HepG2 (cell line): ENCODE measurements around the gene PPM1H. TPM values are rescaled to one million over a fixed set of nuclear protein-coding genes. Genes with fewer than 3 reads are reported as not detected.

Source experiments
- ATAC-seq: fragments of 200-7000 bp; cut with Tn5 transposase; 3 replicates; pipeline ENCODE4 v1.9.1; 2020; ENCODE audit warnings: mild to moderate bottlenecking, moderate library complexity
- BruUV-seq: library from RNA; stranded (reverse); fragments of 400-500 nt; replicated peaks from 2 replicates; lab custom pipeline; 2021; lab: Mats Ljungman, UMichigan
- CTCF ChIA-PET: fragments of 300-600 bp; formaldehyde crosslinking; extraction: SDS; loops from one replicate; lab custom pipeline; 2021; ENCODE audit warnings: low total read pairs, inconsistent platforms, low intra/inter-chr PET ratio; lab: Yijun Ruan, JAX
- POLR2A ChIA-PET: fragments of 350-600 bp; sonication (Branson Sonifier 250); formaldehyde crosslinking; loops from one replicate; lab custom pipeline; 2020; ENCODE audit warnings: antibody characterized with exemption, inconsistent platforms; lab: Yijun Ruan, JAX
- DNase-seq: peaks from one replicate; pipeline ENCODE4 v3.0.0-alpha.2; 2015; ENCODE audit warnings: low spot score
- FAIRE-seq: peaks from 3 replicates; lab custom pipeline; 2011; peaks lifted over from hg19 to GRCh38; lab: Jason Lieb, UNC
- H2AFZ ChIP-seq: one replicate; pipeline ENCODE4 v1.6.1; 2011; ENCODE audit warnings: low read length, inconsistent platforms
- H3K27ac ChIP-seq: fragments of 300-600 bp; 3 replicates; pipeline ENCODE4 v1.8.0; 2011; ENCODE audit warnings: mixed run types, mild to moderate bottlenecking, mixed read lengths, low read length, inconsistent platforms; ENCODE audit not compliant: insufficient read depth; ENCODE audit errors: extremely low read length
- H3K27me3 ChIP-seq, 2 experiments: fragments of 200-600 bp in 1 of 2; 2 replicates in 1 of 2; 3 replicates in 1 of 2; pipeline versions ENCODE4 v1.6.0 to v1.8.0; 2011; ENCODE audit warnings: low read length in 2 of 2, mild to moderate bottlenecking in 2 of 2, moderate library complexity in 2 of 2, inconsistent platforms in 1 of 2; ENCODE audit not compliant: insufficient read depth in 2 of 2, control insufficient read depth in 1 of 2
- H3K36me3 ChIP-seq, 2 experiments: fragments of 200-600 bp in 1 of 2; replicated peaks in 1 of 2; 2 replicates in 1 of 2; 3 replicates in 1 of 2; pipeline versions ENCODE4 v1.5.1 to v1.8.0; 2011; ENCODE audit warnings: low read length in 2 of 2, inconsistent platforms in 1 of 2; ENCODE audit not compliant: insufficient read depth in 2 of 2, control insufficient read depth in 1 of 2
- H3K4me1 ChIP-seq: 2 replicates; pipeline ENCODE4 v1.5.1; 2012; ENCODE audit warnings: low read length, inconsistent platforms; ENCODE audit not compliant: insufficient read depth
- H3K4me2 ChIP-seq: 2 replicates; pipeline ENCODE4 v1.6.0; 2011; ENCODE audit warnings: low read depth, low read length, inconsistent platforms
- H3K4me3 ChIP-seq, 3 experiments: fragments of 200-600 bp in 1 of 3; sonication (generic), shearing (Covaris generic) in 1 of 3; replicated peaks in 1 of 3; 2 replicates each; pipeline ENCODE4 v1.5.1; 2011 to 2016; ENCODE audit warnings: low read length in 3 of 3, inconsistent platforms in 2 of 3, low read depth in 2 of 3, mild to moderate bottlenecking in 2 of 3, control low read depth in 1 of 3, mixed read lengths in 1 of 3; ENCODE audit not compliant: insufficient read depth in 1 of 3
- H3K79me2 ChIP-seq: one replicate; pipeline ENCODE4 v1.6.1; 2011; ENCODE audit warnings: low read length, inconsistent platforms; ENCODE audit not compliant: insufficient read depth
- H3K9ac ChIP-seq: 2 replicates; pipeline ENCODE4 v1.6.0; 2011; ENCODE audit warnings: mild to moderate bottlenecking, low read depth, low read length, inconsistent platforms; ENCODE audit not compliant: insufficient read depth
- H3K9me3 ChIP-seq: 2 replicates; pipeline ENCODE4 v1.5.1; 2012; ENCODE audit warnings: mild to moderate bottlenecking, low read length
- H4K20me1 ChIP-seq: 2 replicates; pipeline ENCODE4 v1.6.0; 2011; ENCODE audit warnings: inconsistent platforms, mild to moderate bottlenecking, low read length, moderate library complexity; ENCODE audit not compliant: insufficient read depth
- EHMT2 ChIP-seq: fragments of 200-600 bp; sonication (generic); IDR thresholded peaks from 2 replicates; pipeline ENCODE4 v1.7.0; 2017; ENCODE audit warnings: antibody characterized with exemption, low read depth, low read length, borderline replicate concordance
- HMG20A ChIP-seq: IDR thresholded peaks from 2 replicates; pipeline ENCODE4 v1.6.1; 2016; ENCODE audit warnings: borderline replicate concordance
- NFIC ChIP-seq: IDR thresholded peaks from 2 replicates; pipeline ENCODE4 v1.6.1; 2012; ENCODE audit warnings: mild to moderate bottlenecking, low read length, inconsistent platforms
- ZNF543 ChIP-seq: sonication (generic); formaldehyde crosslinking; IDR thresholded peaks from 2 replicates; pipeline ENCODE4 v1.4.0; 2020; ENCODE audit warnings: mild to moderate bottlenecking, missing genetic modification reagents
- ZNF616 ChIP-seq: sonication (generic); formaldehyde crosslinking; IDR thresholded peaks from 2 replicates; pipeline ENCODE4 v1.5.0; 2020; ENCODE audit warnings: low read depth, mild to moderate bottlenecking, missing genetic modification reagents
- WGBS: methylation state at CpG from one replicate; pipeline ENCODE4 v1.1.6; 2017; ENCODE audit warnings: low lambda C conversion rate; 5-methylcytosine and 5-hydroxymethylcytosine counted together
- in situ Hi-C: cut with HindIII; loops from 2 replicates; pipeline ENCODE4 v1.10.0; 2017; ENCODE audit warnings: low pct_unique_long_range_greater_than_20kb; ENCODE audit not compliant: extremely low pct_ligation_motif_present
- intact Hi-C: fragments of 100-400 bp; cut with micrococcal nuclease; formaldehyde crosslinking; loops from one replicate; pipeline ENCODE4 v1.10.0; 2022; ENCODE audit not compliant: unreplicated experiment
- polyA plus RNA-seq, 8 experiments: library from polyadenylated mRNA; depleted of rRNA in 3 of 8; stranded (reverse) in 7 of 8; unstranded in 1 of 8; fragments of >200 nt; fragmentation: Illumina TruSeq in 4 of 8; extraction: Trizol in 4 of 8; gene quantifications; 2 replicates each; pipeline versions ENCODE4 v1.2.1 to v1.2.3, GENCODE V29; 2011 to 2016; ENCODE audit warnings: low read depth in 4 of 8, missing spikeins in 1 of 8, mixed read lengths in 1 of 8; ENCODE audit not compliant: insufficient read depth in 1 of 8
- total RNA-seq, 5 experiments: library from RNA; depleted of rRNA; stranded (reverse); fragments of >200 nt; fragmentation: Illumina TruSeq; extraction: Trizol; gene quantifications; 2 replicates each; pipeline ENCODE4 v1.2.3, GENCODE V29; 2016; ENCODE audit warnings: low read depth in 1 of 5
- TF ChIP-seq, protein P1 (sequence below): sonication (generic); formaldehyde crosslinking; IDR thresholded peaks from 2 replicates; pipeline ENCODE4 v1.4.0; 2020; ENCODE audit warnings: missing genetic modification reagents

PPM1H gene
- total and polyA plus RNA-seq, 2 of the 13 experiments (the other 11 are each of a cell fraction or from before 2014, with no cell fraction given), result 29.1 to 38.1 TPM

DNA sequence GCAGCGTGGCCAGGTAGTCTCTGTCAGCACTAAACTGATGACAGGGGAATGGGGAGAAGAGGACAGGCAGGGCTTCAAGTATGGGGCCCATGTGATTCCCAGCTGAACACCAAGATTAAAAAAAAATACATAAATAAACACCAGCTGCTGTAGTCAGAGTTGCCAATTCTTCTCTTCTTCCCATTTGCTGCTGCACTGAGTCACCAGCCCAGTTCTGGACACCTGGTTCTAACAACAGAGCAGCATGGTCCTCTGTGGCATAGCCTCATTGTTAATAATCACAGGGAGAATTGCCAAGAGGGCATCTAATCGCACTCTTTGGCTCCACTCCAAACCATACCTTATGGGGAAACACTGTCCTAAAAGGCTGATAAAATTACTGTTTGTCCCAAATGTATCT, 15.1 kb downstream of the PPM1H start (continued):
- TF ChIP-seq, protein P1, sequence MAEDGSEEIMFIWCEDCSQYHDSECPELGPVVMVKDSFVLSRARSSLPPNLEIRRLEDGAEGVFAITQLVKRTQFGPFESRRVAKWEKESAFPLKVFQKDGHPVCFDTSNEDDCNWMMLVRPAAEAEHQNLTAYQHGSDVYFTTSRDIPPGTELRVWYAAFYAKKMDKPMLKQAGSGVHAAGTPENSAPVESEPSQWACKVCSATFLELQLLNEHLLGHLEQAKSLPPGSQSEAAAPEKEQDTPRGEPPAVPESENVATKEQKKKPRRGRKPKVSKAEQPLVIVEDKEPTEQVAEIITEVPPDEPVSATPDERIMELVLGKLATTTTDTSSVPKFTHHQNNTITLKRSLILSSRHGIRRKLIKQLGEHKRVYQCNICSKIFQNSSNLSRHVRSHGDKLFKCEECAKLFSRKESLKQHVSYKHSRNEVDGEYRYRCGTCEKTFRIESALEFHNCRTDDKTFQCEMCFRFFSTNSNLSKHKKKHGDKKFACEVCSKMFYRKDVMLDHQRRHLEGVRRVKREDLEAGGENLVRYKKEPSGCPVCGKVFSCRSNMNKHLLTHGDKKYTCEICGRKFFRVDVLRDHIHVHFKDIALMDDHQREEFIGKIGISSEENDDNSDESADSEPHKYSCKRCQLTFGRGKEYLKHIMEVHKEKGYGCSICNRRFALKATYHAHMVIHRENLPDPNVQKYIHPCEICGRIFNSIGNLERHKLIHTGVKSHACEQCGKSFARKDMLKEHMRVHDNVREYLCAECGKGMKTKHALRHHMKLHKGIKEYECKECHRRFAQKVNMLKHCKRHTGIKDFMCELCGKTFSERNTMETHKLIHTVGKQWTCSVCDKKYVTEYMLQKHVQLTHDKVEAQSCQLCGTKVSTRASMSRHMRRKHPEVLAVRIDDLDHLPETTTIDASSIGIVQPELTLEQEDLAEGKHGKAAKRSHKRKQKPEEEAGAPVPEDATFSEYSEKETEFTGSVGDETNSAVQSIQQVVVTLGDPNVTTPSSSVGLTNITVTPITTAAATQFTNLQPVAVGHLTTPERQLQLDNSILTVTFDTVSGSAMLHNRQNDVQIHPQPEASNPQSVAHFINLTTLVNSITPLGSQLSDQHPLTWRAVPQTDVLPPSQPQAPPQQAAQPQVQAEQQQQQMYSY (CRISPR knock-in tag), result no peak
- no peak for TF ChIP-seq ZNF616 (CRISPR knock-in tag)

DNA sequence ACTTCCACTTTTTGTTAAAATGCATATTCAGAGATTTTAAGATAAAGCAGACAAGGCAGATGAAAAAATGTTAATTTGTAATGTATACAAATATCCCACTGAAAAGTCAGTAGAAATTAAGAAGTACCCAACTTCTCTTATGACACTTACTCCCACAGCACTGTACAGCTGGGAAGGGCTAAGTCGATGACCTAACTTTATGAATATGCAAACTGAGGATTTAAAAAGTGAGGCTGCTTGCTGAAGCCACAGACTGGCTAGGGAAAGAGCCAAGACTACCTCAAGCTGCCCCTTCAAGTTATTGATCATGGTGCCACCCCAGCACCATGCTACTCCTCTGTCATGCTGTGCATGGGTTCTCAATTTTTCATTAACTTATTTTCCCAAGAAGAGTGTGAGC, 17.0 kb downstream of the PPM1H start:
- WGBS, result 95% methylated on average over 1 of the region's 1 CpG
- H3K4me3 ChIP-seq, result no peak overlapping the region
- no peak overlapping the region for H3K4me2 ChIP-seq
- in situ Hi-C loops (no loop called here), intact Hi-C loops (no loop called here)
- H2AFZ ChIP-seq, result no peak overlapping the region
- peaks cover 26% of the 10 kb centered on the region for H3K4me1 ChIP-seq
- no peak for DNase-seq
- no peaks in the 10 kb centered on the region for H3K27me3 ChIP-seq
- POLR2A ChIA-PET, result no interaction called here
- H3K9ac ChIP-seq, result no peak overlapping the region
- peaks cover 6 to 25% of the 10 kb centered on the region in 2 experiments for H3K36me3 ChIP-seq
- CTCF ChIA-PET, result no interaction called here
- TF ChIP-seq EHMT2 (no peak), ZNF543 (no peak), NFIC (no peak), HMG20A (no peak)
- no TSS peak for BruUV-seq
- no peak for FAIRE-seq
- H3K9me3 ChIP-seq, result no peaks in the 10 kb centered on the region
- no peak overlapping the region for H3K27ac ChIP-seq
- peaks cover 3% of the 10 kb centered on the region; the same call in 1 of the 2 replicates for H4K20me1 ChIP-seq
- H3K79me2 ChIP-seq, result peaks cover 86% of the 10 kb centered on the region
- no peak for ATAC-seq
